CD8-positive, alpha-beta memory T cell (primary cell): ENCODE measurements around the gene MDFI. TPM values are rescaled to one million over a fixed set of nuclear protein-coding genes. Genes with fewer than 3 reads are reported as not detected.

Experiments
- CTCF ChIA-PET: fragments of 350-600 bp; sonication (Branson Sonifier 250); formaldehyde crosslinking; loops from one replicate; lab custom pipeline; 2021; ENCODE audit warnings: antibody characterized with exemption; lab: Charles Lee
- POLR2A ChIA-PET: fragments of 350-600 bp; sonication (Branson Sonifier 250); formaldehyde crosslinking; loops from one replicate; lab custom pipeline; 2021; ENCODE audit warnings: antibody characterized with exemption; lab: Charles Lee
- DNase-seq, 5 donors: peaks; one replicate each; pipeline versions ENCODE4 v3.0.0 to v3.0.0-alpha.2; 2020 to 2022; ENCODE audit warnings: mixed read lengths in 1 of 5
- H3K27ac ChIP-seq: one replicate; pipeline ENCODE4 v1.7.0; 2013; ENCODE audit warnings: low read depth, mild to moderate bottlenecking, low read length, moderate library complexity
- H3K27me3 ChIP-seq: 2 replicates; pipeline ENCODE4 v1.7.0; 2013; ENCODE audit warnings: low read length, mild to moderate bottlenecking; ENCODE audit not compliant: insufficient read depth, poor library complexity, severe bottlenecking
- H3K36me3 ChIP-seq: 2 replicates; pipeline ENCODE4 v1.7.0; 2013; ENCODE audit warnings: mild to moderate bottlenecking, low read length, moderate library complexity; ENCODE audit not compliant: insufficient read depth
- H3K4me1 ChIP-seq: 2 replicates; pipeline ENCODE4 v1.7.0; 2013; ENCODE audit warnings: mild to moderate bottlenecking, low read length, moderate library complexity; ENCODE audit not compliant: insufficient read depth
- H3K4me3 ChIP-seq: 2 replicates; pipeline ENCODE4 v1.7.0; 2013; ENCODE audit warnings: mild to moderate bottlenecking, low read length
- H3K9me3 ChIP-seq: 2 replicates; pipeline ENCODE4 v1.7.0; 2013; ENCODE audit warnings: mild to moderate bottlenecking, low read length
- H3K27ac Mint-ChIP-seq, 8 donors: one replicate each; pipeline ENCODE4 v1.8.0; 2020 to 2021; ENCODE audit warnings: mixed read lengths in 8 of 8, mild to moderate bottlenecking in 6 of 8, inconsistent platforms in 3 of 8, moderate library complexity in 3 of 8
- H3K27me3 Mint-ChIP-seq, 2 donors: one replicate each; pipeline ENCODE4 v1.8.0; 2020 to 2021; ENCODE audit warnings: mixed read lengths in 2 of 2, mild to moderate bottlenecking in 1 of 2, moderate library complexity in 1 of 2
- H3K36me3 Mint-ChIP-seq, 3 donors: one replicate each; pipeline ENCODE4 v1.8.0; 2020 to 2021; ENCODE audit warnings: mixed read lengths in 3 of 3, inconsistent platforms in 1 of 3, mild to moderate bottlenecking in 1 of 3
- H3K4me1 Mint-ChIP-seq, 3 donors: one replicate each; pipeline ENCODE4 v1.8.0; 2020 to 2021; ENCODE audit warnings: mixed read lengths in 3 of 3, inconsistent platforms in 1 of 3, mild to moderate bottlenecking in 1 of 3
- H3K4me3 Mint-ChIP-seq, 7 donors: one replicate each; pipeline ENCODE4 v1.8.0; 2020 to 2021; ENCODE audit warnings: mixed read lengths in 7 of 7, mild to moderate bottlenecking in 6 of 7, moderate library complexity in 4 of 7, inconsistent platforms in 2 of 7
- H3K9me3 Mint-ChIP-seq, 5 donors: one replicate each; pipeline ENCODE4 v1.8.0; 2020 to 2022; ENCODE audit warnings: mixed read lengths in 5 of 5, mild to moderate bottlenecking in 3 of 5, moderate library complexity in 2 of 5, inconsistent platforms in 1 of 5
- polyA plus RNA-seq: library from polyadenylated mRNA; unstranded; fragments of 300-500 nt; fragmentation: Illumina TruSeq; gene quantifications from one replicate; pipeline ENCODE4 v1.2.3, GENCODE V29; 2021
- total RNA-seq, 2 experiments: library from RNA; stranded (reverse); gene quantifications; one replicate each; pipeline ENCODE4 v1.2.3, GENCODE V29; 2021

Gene MDFI
- total and polyA plus RNA-seq, 3 experiments from 2014 or later, result not detected

DNA sequence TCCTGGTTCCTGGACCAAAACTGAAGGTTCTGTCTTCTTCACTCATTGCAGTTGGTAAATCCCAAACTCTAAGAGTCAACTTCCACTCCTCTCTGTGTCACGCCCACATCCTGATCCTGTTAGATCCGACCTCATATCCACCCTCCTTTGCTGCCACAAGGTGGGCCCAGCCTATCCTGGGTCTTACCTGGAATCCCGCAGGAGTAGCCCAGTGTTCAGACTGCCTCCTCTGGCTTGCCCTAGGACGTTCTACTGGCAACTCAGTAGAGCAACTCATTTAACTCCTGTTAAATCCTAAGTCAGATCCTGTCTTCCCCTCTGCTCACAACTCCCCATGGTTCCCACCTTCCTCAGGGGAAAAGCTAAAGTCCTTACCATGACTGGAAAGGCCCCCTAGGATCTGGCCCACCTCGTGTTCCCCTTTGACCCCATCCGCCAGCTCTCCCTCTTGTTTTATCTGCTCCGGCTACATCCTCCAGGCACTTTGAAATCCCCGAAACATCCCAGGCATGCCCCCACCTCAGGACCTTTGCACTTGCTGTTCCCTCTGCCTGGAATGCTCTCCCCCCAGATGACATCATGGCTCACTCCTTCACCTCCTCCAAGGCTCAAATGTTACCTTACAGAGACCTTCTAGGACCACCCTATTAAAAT, 53.3 kb downstream of the MDFI start:
- Histone ChIP-seq H3K27me3 (no peaks in the 10 kb centered on the region), H3K4me3 (no peak overlapping the region), H3K36me3 (no peaks in the 10 kb centered on the region), H3K4me1 (no peaks in the 10 kb centered on the region), H3K27ac (no peak overlapping the region), H3K9me3 (no peaks in the 10 kb centered on the region)
- Mint-ChIP-seq H3K36me3 (peaks cover 0 to 47% (median 1%) of the 10 kb centered on the region in 3 donors), H3K4me3 (no peak overlapping the region), H3K27me3 (peaks cover 0 to 3% of the 10 kb centered on the region in 2 donors), H3K4me1 (peaks cover 0 to 1% (median 0%) of the 10 kb centered on the region in 3 donors), H3K27ac (peak overlapping the region in 2 of 8 donors; percentile 39 to 65), H3K9me3 (no peaks in the 10 kb centered on the region)
- peak in 1 of 5 donors; percentile 37 for DNase-seq
- CTCF ChIA-PET, result interaction anchor here (1.0 kb wide), 1 partner anchor 67 kb away, joined by 3 read pairs; no protein-coding TSS in a partner anchor
- POLR2A ChIA-PET, result no interaction called here

GRCh38 chr6:41692080-41692675, 53.9 kb downstream of the MDFI start:
- Mint-ChIP-seq H3K4me1 (peaks cover 0 to 1% (median 0%) of the 10 kb centered on the region in 3 donors), H3K36me3 (peaks cover 0 to 45% (median 1%) of the 10 kb centered on the region in 3 donors), H3K27ac (peak overlapping the region in 1 of 8 donors; percentile 92), H3K9me3 (no peaks in the 10 kb centered on the region), H3K27me3 (peaks cover 0 to 3% of the 10 kb centered on the region in 2 donors), H3K4me3 (no peak overlapping the region)
- H3K4me1 ChIP-seq, result no peaks in the 10 kb centered on the region
- H3K27me3 ChIP-seq, result no peaks in the 10 kb centered on the region
- no peak overlapping the region for H3K27ac ChIP-seq
- ChIA-PET CTCF (interaction anchor here (1.0 to 2.2 kb wide), 2 partner anchors 8 to 67 kb away, joined by 3 to 9 read pairs; no protein-coding TSS in a partner anchor), POLR2A (no interaction called here)
- H3K9me3 ChIP-seq, result no peaks in the 10 kb centered on the region
- H3K36me3 ChIP-seq, result no peaks in the 10 kb centered on the region
- H3K4me3 ChIP-seq, result no peak overlapping the region
- peak in 1 of 5 donors; percentile 16 for DNase-seq

DNA sequence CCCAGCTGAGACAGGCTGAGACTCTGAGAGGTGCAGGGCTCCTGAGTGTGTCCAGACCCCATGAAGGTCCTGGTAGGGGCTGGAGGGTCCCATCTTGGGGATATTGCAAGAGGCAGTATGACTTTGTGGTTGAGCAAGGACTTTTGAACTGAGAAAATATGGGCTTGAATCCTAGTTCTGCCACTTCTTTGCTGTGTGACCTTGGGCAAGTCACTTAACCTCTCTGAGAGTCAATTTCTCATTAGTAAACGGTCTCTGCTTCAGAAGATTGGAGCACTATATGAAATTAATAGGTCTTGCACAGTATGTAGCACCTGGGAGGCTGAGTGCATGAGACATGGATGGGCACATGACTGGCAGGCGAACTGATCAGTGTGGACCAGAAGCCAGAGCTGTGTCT, 54.5 kb downstream of the MDFI start:
- Histone ChIP-seq H3K27ac (no peak overlapping the region), H3K36me3 (no peaks in the 10 kb centered on the region), H3K4me1 (no peaks in the 10 kb centered on the region), H3K4me3 (no peak overlapping the region), H3K9me3 (no peaks in the 10 kb centered on the region), H3K27me3 (no peaks in the 10 kb centered on the region)
- H3K9me3 Mint-ChIP-seq, result no peaks in the 10 kb centered on the region
- H3K36me3 Mint-ChIP-seq, result peaks cover 0 to 42% (median 1%) of the 10 kb centered on the region in 3 donors
- peaks cover 0 to 1% (median 0%) of the 10 kb centered on the region in 3 donors for H3K4me1 Mint-ChIP-seq
- H3K27ac Mint-ChIP-seq, result peak overlapping the region in 1 of 8 donors; percentile 29
- H3K4me3 Mint-ChIP-seq, result no peak overlapping the region
- ChIA-PET CTCF (interaction anchor here (1.0 to 2.2 kb wide), 2 partner anchors 9 to 68 kb away, joined by 3 to 9 read pairs; no protein-coding TSS in a partner anchor), POLR2A (no interaction called here)
- no peak for DNase-seq
- H3K27me3 Mint-ChIP-seq, result no peaks in the 10 kb centered on the region

- POLR2A ChIA-PET, result no interaction called here
Measured at GRCh38 chr6:41693281-41694240, 55.3 kb downstream of the MDFI start.

GRCh38 chr6:41694815-41695526, 56.7 kb downstream of the MDFI start:
- Histone ChIP-seq H3K4me1 (no peaks in the 10 kb centered on the region), H3K4me3 (no peak overlapping the region), H3K27me3 (no peaks in the 10 kb centered on the region), H3K9me3 (no peaks in the 10 kb centered on the region), H3K36me3 (no peaks in the 10 kb centered on the region), H3K27ac (no peak overlapping the region)
- peak in 1 of 5 donors; percentile 28 for DNase-seq
- Mint-ChIP-seq H3K9me3 (no peaks in the 10 kb centered on the region), H3K4me3 (no peak overlapping the region), H3K27ac (peak overlapping the region in 1 of 8 donors; percentile 50), H3K27me3 (no peaks in the 10 kb centered on the region), H3K4me1 (peaks cover 0 to 7% (median 5%) of the 10 kb centered on the region in 3 donors), H3K36me3 (peaks cover 0 to 36% (median 4%) of the 10 kb centered on the region in 3 donors)
- ChIA-PET POLR2A (no interaction called here), CTCF (interaction anchor here (1.3 to 1.7 kb wide), 2 partner anchors 9 to 11 kb away, joined by 3 to 4 read pairs; no protein-coding TSS in a partner anchor)

More at GRCh38 chr6:41693281-41694240, 55.3 kb downstream of the MDFI start:
- Mint-ChIP-seq H3K4me3 (no peak overlapping the region), H3K36me3 (peaks cover 0 to 41% (median 1%) of the 10 kb centered on the region in 3 donors), H3K27ac (peak overlapping the region in 1 of 8 donors; percentile 47), H3K4me1 (peaks cover 0 to 3% (median 0%) of the 10 kb centered on the region in 3 donors), H3K9me3 (no peaks in the 10 kb centered on the region), H3K27me3 (no peaks in the 10 kb centered on the region)
- CTCF ChIA-PET, result interaction anchor here (2.2 kb wide), 1 partner anchor 10 kb away, joined by 9 read pairs; no protein-coding TSS in a partner anchor
- H3K27ac ChIP-seq, result no peak overlapping the region
- peak in 1 of 5 donors; percentile 39 for DNase-seq
- H3K27me3 ChIP-seq, result no peaks in the 10 kb centered on the region
- no peaks in the 10 kb centered on the region for H3K4me1 ChIP-seq
- H3K9me3 ChIP-seq, result no peaks in the 10 kb centered on the region
- no peak overlapping the region for H3K4me3 ChIP-seq
- H3K36me3 ChIP-seq, result no peaks in the 10 kb centered on the region

DNA sequence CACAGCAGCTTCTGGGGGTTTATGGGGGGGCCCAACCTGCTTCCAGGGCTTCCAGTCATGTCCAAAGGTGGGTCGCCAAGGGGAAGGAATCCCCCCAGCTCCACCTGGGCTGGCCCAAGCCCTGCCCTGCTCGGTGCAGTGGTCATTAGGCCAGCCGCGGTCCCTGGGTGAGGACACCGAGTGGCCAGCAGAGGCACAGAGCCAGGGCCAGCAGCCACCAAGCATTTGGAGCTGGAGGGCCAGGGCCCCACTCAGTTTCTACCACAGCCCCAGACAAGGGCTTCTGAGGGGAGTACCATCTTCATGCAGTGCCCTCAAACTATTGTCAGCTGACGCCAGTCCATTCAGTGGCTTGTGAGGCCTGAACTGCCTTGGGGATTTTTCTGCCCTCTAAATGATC, 57.6 kb downstream of the MDFI start:
- POLR2A ChIA-PET, result no interaction called here
- no peak for DNase-seq
- H3K27ac ChIP-seq, result no peak overlapping the region

DNA sequence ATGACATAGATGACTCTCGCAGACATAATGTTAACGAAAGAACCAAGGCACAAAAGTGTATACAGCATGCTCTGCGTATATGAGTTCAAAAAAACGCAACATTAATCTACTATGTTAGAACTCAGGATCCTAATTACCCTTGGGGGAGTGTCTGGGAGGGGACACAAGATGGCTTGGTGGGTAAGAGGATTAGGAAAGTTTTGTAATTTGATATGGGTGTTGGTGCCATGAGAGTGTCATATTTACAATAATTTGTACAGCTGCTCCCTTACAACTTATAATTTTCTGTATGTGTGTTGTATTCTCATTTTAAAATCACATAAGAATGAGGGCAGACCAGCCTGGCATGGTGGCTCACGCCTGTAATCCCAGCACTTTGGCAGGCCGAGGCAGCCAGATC, 58.5 kb downstream of the MDFI start:
- H3K4me3 Mint-ChIP-seq, result no peak overlapping the region
- Histone ChIP-seq H3K36me3 (no peaks in the 10 kb centered on the region), H3K27ac (no peak overlapping the region), H3K9me3 (no peaks in the 10 kb centered on the region), H3K4me1 (no peaks in the 10 kb centered on the region), H3K4me3 (no peak overlapping the region), H3K27me3 (no peaks in the 10 kb centered on the region)
- DNase-seq, result no peak
- POLR2A ChIA-PET, result no interaction called here
- CTCF ChIA-PET, result no interaction called here
- H3K4me1 Mint-ChIP-seq, result peaks cover 0 to 10% (median 5%) of the 10 kb centered on the region in 3 donors
- H3K9me3 Mint-ChIP-seq, result no peaks in the 10 kb centered on the region
- H3K27ac Mint-ChIP-seq, result peak overlapping the region in 1 of 8 donors; percentile 50
- peaks cover 0 to 21% (median 6%) of the 10 kb centered on the region in 3 donors for H3K36me3 Mint-ChIP-seq
- H3K27me3 Mint-ChIP-seq, result no peaks in the 10 kb centered on the region

More for the DNA sequence above, 57.6 kb downstream of the MDFI start:
- H3K4me3 ChIP-seq, result no peak overlapping the region
- H3K27me3 Mint-ChIP-seq, result no peaks in the 10 kb centered on the region
- H3K4me1 Mint-ChIP-seq, result peaks cover 0 to 7% (median 5%) of the 10 kb centered on the region in 3 donors
- peaks cover 0 to 30% (median 4%) of the 10 kb centered on the region in 3 donors for H3K36me3 Mint-ChIP-seq
- H3K4me1 ChIP-seq, result no peaks in the 10 kb centered on the region
- CTCF ChIA-PET, result interaction anchor here (1.3 to 1.7 kb wide), 2 partner anchors 9 to 12 kb away, joined by 3 to 4 read pairs; no protein-coding TSS in a partner anchor
- H3K27ac Mint-ChIP-seq, result no peak overlapping the region
- no peak overlapping the region for H3K4me3 Mint-ChIP-seq
- no peaks in the 10 kb centered on the region for H3K27me3 ChIP-seq
- no peaks in the 10 kb centered on the region for H3K9me3 Mint-ChIP-seq
- H3K36me3 ChIP-seq, result no peaks in the 10 kb centered on the region
- H3K9me3 ChIP-seq, result no peaks in the 10 kb centered on the region
